Epithelial cell of proximal tubule (primary cell): ENCODE results near the gene SPINK4. TPM values are rescaled to one million over a fixed set of nuclear protein-coding genes. Genes with fewer than 3 reads are reported as not detected.

Experiments
- DNase-seq: peaks from one replicate; pipeline ENCODE4 v3.0.0-alpha.2; 2011; ENCODE audit warnings: low read depth
- H3K4me3 ChIP-seq: 2 replicates; pipeline ENCODE4 v1.5.1; 2011; ENCODE audit warnings: low read depth, mild to moderate bottlenecking, low read length
- CTCF ChIP-seq: conservative IDR thresholded peaks from 2 replicates; pipeline ENCODE4 v1.5.1; 2012; ENCODE audit warnings: low read depth, mild to moderate bottlenecking, low read length
- total RNA-seq: library from RNA; depleted of rRNA; stranded (reverse); fragments of >200 nt; gene quantifications from 2 replicates; pipeline ENCODE4 v1.2.3, GENCODE V29; 2015

Gene SPINK4
- total RNA-seq, 1 donor from 2014 or later: not detected

GRCh38 chr9:33290247-33291030 is 50.5 kb downstream of the SPINK4 start, which contains the start of gene NFX1:
TSS of gene NFX1 (plus strand) at chr9:33290516. CDS start at chr9:33290573, 57 bp downstream.
- DNase-seq: peak; percentile 80
- TF ChIP-seq CTCF: no peak
- peak within 1 kb of the TSS; percentile 94 for H3K4me3 ChIP-seq

GRCh38 chr9:33291031-33291397 is 51.0 kb downstream of the SPINK4 start:
- peak overlapping the region; percentile 94 for H3K4me3 ChIP-seq
- DNase-seq: peak; percentile 39
- peak; percentile 5 for TF ChIP-seq CTCF

- no peak overlapping the region for H3K4me3 ChIP-seq
- no peak for TF ChIP-seq CTCF
- DNase-seq: no peak
Measured at GRCh38 chr9:33291901-33292300, 51.9 kb downstream of the SPINK4 start.

GRCh38 chr9:33293782-33294181 is 53.8 kb downstream of the SPINK4 start:
- no peak for TF ChIP-seq CTCF
- H3K4me3 ChIP-seq: no peak overlapping the region
- no peak for DNase-seq

GRCh38 chr9:33294670-33295432 is 54.9 kb downstream of the SPINK4 start:
- TF ChIP-seq CTCF: no peak
- no peak overlapping the region for H3K4me3 ChIP-seq
- no peak for DNase-seq

GRCh38 chr9:33295571-33295970 is 55.6 kb downstream of the SPINK4 start:
- no peak for DNase-seq
- TF ChIP-seq CTCF: no peak
- no peak overlapping the region for H3K4me3 ChIP-seq
